DMS 273 (cell line): Measurements from ENCODE around the gene FHOD3.

ENCODE experiments used
- DNase-seq: peaks from one replicate; lab custom pipeline; 2025; ENCODE audit not compliant: unreplicated experiment; lab: John Stamatoyannopoulos, UW

The FHOD3 gene

DNA sequence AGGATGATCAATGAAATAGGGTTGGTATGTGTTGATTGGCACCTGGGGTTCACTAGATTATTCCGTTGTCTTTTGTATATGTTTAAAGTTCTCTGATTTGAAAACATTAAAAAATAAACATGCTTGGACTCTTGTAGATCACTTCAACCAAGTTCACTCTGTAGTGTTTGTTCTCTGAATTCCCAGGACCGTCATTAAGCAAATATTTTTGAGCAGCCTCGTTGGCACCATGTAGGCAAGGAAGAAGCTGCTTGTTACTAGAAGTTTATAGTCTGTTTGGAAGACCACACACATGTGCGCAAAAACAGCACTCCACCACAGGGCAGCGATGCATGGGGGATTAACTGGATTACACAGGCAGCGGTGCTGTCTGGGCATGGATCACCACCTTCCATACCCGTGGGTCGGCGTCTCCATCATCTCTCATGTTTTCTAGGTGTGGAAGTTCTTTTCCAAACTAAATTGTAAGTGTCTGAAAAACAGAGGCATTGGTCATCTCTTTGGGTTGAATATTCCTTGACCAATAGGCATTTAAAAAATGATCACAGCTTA is 212.2 kb downstream of the FHOD3 start:
- no peak for DNase-seq

DNA sequence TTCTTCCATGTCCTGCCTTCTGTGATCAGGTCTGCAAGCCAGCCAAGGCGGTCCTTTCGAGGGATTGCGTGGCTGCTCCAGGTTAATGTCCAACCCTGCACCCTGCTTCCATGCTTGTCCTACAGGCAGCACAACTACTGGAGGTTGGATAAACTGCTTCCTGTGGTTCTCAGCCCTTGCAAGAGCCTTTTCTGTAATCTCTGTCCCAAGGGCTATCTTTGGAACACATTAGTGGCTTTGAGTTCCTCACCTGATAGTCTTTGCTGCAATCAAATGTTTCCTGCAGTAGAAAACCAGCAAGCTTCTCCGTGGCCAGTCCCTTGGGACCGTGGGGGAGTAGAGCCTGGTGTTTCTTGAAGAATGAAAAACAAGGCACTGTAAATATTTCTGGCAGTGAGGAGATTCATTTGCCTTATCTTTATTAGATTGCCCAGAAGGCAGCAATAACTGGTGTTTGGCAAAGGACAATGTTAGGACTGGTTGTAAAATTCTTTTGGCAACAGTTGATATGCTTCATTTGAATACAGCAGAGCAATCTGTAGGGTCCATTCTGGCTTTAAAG is 214.4 kb downstream of the FHOD3 start:
- peak; percentile 58 for DNase-seq

DNA sequence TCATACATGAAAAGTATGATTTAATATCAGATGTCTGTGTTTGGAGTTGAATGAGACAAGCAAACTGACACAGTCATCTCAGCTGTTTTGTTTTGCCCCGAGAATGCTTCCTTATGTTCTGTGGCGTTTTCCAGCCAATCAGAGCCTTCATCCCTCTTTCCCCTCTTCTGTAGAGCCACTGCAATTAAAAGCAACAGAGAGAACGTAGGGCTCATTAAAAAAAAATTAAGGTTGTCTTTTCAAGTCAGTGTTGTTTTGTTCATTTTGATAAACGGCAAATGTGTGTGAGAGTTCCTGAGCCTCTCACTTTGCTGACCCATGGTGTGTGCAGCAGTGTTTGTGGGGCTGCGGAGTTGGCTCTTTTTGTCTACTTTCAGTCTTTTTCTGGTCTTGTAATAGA is 216.0 kb downstream of the FHOD3 start:
- DNase-seq = peak; percentile 21

DNA sequence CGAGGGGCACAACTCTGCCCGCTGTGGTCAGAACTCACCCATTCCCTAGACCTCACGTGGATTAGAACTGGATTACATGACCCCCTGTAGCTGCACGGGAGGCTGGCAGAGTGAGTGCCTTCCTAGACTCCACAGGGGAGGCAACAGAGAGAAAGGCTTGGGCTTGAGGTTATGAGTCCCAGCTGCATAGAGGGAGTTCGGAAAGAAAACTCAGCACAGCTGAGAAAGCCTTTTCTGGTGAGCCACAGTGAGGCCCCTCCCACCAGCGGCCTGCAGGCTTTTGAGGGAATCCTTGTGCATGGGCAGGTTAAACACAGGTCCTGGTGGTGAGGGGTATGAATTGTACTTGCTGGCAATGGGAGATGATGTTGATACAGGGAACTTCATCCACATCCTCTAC is 217.3 kb downstream of the FHOD3 start:
- DNase-seq = no peak

- DNase-seq = no peak
Measured at GRCh38 chr18:36516258-36516657, 218.7 kb downstream of the FHOD3 start.

- no peak for DNase-seq
Measured at GRCh38 chr18:36516726-36517125, 219.2 kb downstream of the FHOD3 start.

- no peak for DNase-seq
Measured at GRCh38 chr18:36518839-36519238, 221.3 kb downstream of the FHOD3 start.

- DNase-seq = no peak
Measured at GRCh38 chr18:36519358-36519757, 221.8 kb downstream of the FHOD3 start.

DNA sequence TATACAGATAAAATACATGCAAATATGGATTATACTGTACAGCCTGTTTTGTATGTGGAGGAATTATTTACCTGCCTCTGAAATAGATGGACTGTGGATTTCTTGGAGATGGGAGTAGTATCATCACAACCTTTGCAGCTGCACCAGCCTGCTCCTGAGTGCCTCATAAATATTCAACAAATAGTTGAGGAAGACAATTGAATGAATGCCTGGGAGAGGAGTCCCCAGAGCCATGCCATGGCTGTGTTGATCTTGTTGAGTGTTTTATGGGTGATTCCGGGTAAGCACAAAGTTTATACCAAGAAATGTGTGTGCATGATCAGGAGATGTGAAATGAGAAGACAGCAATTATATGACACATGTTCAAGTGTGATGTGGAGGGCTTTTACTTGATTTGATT is 225.0 kb downstream of the FHOD3 start:
- no peak for DNase-seq

GRCh38 chr18:36525913-36526312 is 228.4 kb downstream of the FHOD3 start:
- no peak for DNase-seq

DNA sequence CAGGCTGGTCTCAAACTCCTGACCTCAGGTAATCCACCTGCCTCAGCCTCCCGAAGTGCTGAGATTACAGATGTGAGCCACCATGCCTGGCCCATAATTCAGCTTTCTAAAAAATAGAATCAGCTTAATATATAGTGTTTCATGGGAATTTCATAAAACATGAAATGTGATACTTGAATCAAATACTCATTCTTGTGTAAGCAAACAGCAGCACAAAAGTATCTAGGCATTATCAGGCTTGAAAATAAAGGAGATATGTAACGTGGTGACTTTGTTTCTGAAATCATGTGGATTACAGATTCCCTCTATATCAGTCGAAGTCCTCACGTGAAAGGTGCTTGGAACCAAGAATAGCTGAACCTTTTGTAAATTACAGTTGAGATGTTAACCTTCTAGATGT is 229.1 kb downstream of the FHOD3 start:
- DNase-seq = no peak

- DNase-seq = no peak
Measured at GRCh38 chr18:36527051-36527450, 229.5 kb downstream of the FHOD3 start.

DNA sequence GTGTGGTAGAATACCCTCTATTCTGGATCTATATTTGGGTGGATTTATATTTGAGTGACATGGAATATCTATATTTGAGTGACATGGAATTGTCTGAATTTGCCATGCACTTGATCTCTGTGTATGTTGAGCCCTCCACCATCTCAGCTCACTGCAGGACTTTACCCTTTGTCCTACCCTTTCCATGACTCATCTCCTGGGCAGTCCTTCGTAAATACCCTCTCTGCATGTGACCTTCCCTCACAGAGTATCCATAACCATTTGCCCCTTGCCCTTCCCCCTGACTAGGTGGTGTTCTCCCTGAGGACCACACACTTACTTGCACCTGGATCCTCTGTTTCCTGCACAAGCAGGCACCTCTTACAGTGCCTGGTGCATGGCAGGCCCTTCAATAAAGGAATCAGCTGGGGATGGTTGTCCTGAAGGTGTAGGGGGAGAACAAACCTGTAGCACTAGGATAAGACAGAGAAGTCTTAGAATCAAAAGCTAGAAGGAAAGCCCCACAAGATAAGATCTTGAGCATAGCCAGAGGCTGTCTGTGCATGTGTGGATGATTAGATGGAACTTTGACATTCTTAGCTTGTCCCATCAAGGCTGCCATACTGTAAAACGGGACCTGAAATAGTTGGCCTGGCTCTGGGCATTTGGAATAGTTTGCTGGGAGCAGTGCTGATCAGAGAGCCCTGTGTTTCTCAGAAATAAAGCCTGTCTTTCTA is 230.4 kb downstream of the FHOD3 start:
- no peak for DNase-seq

DNA sequence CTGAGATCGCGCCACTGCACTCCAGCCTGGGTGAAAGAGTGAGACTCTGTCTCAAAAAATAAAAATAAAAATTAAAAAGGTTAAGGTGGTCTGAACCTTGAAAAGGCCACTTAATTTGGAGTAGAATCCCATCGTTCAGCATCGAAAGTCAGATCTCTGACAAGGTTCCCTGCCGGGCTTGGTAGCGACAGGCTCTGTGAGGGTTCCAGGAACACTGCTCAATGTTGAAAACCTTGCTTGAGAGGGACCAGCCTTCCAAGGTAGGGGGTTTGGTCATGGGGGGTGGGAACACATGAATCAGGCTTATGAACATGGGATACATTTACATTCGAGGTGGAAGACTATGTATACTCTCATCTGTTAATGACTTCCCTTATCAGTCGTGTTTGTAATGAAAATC is 232.2 kb downstream of the FHOD3 start:
- DNase-seq = no peak

GRCh38 chr18:36530676-36531405 is 233.3 kb downstream of the FHOD3 start:
- DNase-seq = peak; percentile 85

DNA sequence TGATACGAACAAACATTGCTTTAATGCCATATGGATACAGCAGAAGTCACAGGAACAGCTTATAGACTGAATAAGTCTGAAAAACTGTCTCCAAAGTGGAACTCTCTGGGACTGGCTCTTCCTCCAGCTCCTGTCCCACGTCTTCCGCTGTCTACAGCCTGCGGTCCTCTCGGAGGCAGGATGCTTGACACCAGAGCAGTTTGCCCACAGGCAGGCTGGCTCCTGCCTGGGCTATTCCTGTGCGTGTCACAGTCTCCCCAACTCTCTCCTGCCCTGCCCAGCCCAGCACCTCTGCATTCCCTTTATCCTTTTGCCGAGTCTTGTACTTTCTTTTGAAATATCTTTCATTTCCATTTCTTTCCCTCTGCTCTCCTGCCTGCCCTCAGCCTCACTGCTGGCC is 234.1 kb downstream of the FHOD3 start:
- DNase-seq = no peak

GRCh38 chr18:36532394-36532793 is 234.9 kb downstream of the FHOD3 start:
- DNase-seq = no peak

- DNase-seq = no peak
Measured at GRCh38 chr18:36532815-36533214, 235.3 kb downstream of the FHOD3 start.

DNA sequence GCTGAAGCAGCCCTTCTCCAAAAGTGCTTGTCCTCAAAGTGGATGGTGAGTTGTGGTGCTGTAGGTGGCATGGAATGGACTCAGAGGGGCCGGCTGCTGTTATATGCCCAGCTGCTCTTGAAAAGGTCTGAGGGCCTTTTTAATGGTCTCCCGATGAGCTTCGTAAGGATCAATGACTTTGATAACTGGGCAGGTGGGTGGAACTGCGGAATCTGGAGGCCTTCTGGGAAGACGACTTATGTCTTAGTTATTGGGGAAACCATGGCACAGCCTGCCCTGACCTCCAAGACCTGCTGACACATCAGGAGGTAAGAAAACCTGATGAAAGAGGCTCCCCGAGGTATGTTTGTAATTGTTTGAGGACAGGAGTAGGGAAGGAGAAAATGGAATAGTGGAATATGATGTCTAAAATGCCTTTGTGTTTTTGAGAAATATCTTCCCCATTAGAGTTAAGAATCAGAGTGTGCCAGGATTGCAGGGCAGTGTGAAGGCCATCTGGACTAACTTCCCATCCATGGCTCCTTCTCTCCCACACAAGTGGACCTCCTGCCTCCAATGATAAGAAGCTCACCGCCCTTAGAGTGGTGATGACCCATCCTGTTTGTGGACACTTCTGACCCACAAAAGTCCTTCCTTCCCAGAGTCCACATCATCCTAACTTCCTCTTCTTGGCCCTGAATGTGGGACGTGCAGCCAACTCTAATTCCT is 236.1 kb downstream of the FHOD3 start:
- no peak for DNase-seq

DNA sequence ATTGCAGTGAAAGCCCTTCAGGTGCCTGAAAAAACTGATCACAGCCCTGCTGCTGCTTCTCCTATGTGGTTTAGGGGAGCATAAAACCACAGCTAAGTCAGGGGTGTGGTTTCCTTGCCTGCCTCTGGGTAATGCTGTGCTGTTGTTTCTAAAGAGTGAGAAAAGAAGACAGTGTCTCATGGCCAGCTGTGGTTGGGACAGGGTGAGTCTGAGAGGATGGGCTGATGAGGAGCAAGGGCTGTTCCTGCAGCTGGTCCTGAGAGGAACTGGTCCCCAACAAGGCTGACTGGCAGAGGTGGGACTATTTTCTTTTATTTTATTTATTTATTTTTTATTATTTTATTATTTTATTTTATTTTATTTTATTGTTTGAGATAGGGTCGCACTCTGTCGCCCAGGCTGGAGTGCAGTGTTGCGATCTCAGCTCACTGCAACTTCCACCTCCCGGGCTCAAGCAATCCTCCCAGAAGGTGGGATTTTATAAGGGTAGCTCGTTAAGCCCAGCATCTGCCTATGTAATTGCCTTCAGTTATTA is 236.7 kb downstream of the FHOD3 start:
- DNase-seq = peak; percentile 66
